Regular cardiac myocyte (primary cell): ENCODE data around the gene OR2A1. TPM values are rescaled to one million over a fixed set of nuclear protein-coding genes. Genes with fewer than 3 reads are reported as not detected.

Experiments used
- total RNA-seq: library from RNA; depleted of rRNA; stranded (reverse); fragments of >200 nt; gene quantifications from 2 replicates; pipeline ENCODE4 v1.2.3, GENCODE V29; 2014

The OR2A1 gene, protein sequence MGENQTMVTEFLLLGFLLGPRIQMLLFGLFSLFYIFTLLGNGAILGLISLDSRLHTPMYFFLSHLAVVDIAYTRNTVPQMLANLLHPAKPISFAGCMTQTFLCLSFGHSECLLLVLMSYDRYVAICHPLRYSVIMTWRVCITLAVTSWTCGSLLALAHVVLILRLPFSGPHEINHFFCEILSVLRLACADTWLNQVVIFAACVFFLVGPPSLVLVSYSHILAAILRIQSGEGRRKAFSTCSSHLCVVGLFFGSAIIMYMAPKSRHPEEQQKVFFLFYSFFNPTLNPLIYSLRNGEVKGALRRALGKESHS
- total RNA-seq: under 0.01 TPM in 1 of 2 replicates, not detected in the other

DNA sequence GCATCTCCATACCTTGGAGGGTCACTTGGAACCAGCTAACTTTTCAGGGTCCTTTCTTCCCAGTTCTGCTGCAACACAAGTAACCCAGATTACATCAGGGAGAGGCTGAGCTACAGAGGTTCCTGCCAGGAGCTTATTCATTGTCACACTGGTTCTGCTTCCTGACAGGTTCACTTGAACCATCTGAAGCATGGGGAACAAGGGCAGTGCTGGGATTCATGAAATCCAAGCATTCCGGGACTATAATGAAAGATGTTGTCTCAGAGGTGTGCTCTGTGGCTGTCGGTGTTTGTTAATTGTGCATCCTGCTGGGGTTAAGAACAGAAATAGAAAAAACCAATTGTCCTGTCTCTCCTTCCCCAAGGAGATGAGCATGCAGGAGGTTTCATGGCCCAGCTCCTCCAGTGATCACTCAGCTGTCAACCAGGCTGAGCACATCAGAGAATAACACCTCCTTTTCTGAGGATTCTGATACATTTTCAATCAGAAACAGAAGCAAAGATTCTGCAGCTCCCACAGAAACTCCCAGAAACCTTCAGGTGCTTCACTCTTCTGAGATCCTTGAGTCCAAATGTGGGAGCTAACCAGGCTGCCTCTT, at the start of gene OR2A1:
Gene OR2A1 (plus strand): TSS at position 548 of the 598 bp plus-strand sequence. CDS start 5,706 bp downstream, outside the sequence.

DNA sequence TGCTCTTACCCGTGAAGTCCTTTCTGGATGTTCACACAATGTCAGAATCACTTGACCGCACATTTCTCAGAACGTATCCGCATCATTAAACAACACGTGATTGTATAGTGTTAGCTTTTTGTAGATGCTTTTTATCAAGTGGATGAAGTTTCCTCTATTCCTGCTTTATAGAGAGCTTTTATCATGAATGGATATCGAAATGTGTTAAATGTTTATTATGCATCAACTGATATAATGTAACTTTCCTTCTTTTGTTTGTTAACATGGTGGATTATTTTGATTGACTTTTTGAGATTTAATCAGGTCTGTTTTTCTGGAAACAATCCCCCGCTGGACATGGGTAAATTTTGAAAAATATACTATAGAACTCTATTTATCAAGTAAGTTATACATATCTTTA, 47.5 kb upstream of the OR2A1 start, which contains the start of gene OR2A7:
Gene OR2A7 (minus strand): TSS at position 101 of the 400 bp plus-strand sequence. CDS start 5,164 bp downstream, outside the sequence.

DNA sequence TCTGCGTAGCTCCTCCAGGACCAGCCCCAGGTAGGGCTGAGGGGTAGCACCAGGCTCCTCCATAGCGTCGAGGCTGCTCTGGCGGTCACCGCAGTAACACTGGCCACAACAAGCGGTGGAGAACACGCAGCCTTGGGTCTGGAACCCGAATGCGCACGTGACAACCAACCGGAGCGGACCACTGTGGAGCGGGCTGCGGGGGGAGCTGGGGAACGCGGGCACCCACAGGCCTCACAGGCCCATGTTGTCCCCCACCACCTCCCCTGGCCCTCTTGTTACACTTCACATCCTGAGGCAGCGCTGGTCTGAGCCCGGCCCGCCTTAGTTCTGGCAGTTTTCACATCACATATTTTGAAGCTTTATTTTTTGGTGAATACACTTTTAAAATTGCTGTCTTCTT, 43.0 kb upstream of the OR2A1 start, which contains the start of gene CTAGE8:
Gene CTAGE8 (minus strand): TSS at position 101 of the 400 bp plus-strand sequence. CDS start 38 bp downstream, at position 63.

DNA sequence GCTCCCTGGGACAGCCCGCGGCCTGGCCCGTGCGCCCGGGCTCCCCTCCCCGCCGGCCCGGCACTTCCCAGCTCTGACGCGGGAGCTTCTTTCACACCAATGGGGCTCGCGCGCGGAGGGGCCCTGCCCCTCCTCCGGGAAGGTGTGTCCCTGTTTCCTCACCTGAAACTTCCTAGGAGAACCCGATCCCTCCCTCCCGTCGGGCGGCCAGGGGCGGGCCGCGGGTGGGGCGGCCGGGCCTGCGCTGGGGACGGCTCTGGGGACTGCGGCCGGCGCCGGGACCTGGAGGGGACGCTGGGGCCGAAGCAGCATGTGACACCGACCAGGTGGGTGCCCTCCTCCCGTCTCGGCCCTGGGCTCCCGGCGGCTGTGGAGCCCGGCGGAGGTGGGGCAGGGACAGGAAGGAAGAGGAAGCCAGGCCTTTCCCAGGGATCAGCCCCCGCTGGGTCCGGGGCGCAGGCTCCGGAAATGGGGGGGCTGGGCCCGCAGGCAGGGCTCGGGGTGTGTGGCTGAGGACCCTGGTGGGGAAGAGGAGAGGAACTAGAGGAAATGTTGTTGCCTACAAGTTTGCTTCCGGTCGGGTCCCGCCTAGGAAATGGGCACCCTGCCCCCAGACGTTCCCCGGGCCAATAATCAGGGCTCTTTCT, 43.1 kb downstream of the OR2A1 start, which contains the start of gene ARHGEF5:
Gene ARHGEF5 (plus strand): TSS at position 227 of the 647 bp plus-strand sequence. CDS start 7,268 bp downstream, outside the sequence.

Other genes starting within 250 kb of the OR2A1 start
- not detected in 2 replicates for gene OR2A25, start 242.6 kb upstream of the OR2A1 start, total RNA-seq
- not detected in 2 replicates for gene OR2A12, start 226.1 kb upstream of the OR2A1 start, total RNA-seq
- not detected in 2 replicates for gene OR2A2, start 202.8 kb upstream of the OR2A1 start, total RNA-seq
- gene OR2A14, start 189.2 kb upstream of the OR2A1 start, total RNA-seq: not detected in 2 replicates
- 0.19 and 0.28 TPM in 2 replicates for gene CTAGE4, start 129.0 kb upstream of the OR2A1 start, total RNA-seq
- gene ARHGEF35, start 116.6 kb upstream of the OR2A1 start, total RNA-seq: 0.85 and 1.5 TPM in 2 replicates
- gene OR2A42, start 72.8 kb upstream of the OR2A1 start, total RNA-seq: under 0.01 TPM in 1 of 2 replicates, not detected in the other
- gene OR2A7, start 47.6 kb upstream of the OR2A1 start, total RNA-seq: not detected in 2 replicates
- gene CTAGE8, start 43.1 kb upstream of the OR2A1 start, total RNA-seq: 0.19 TPM in 1 of 2 replicates, not detected in the other
- gene ARHGEF5, start 43.0 kb downstream of the OR2A1 start, total RNA-seq: 1.1 and 2.1 TPM in 2 replicates
- not detected in 2 replicates for gene NOBOX, start 91.3 kb downstream of the OR2A1 start, total RNA-seq